Astrocyte (in vitro differentiated cells and primary cell): ENCODE measurements around the gene RBM19.

Experiments used
- EZH2 ChIP-seq: IDR thresholded peaks from 2 replicates; pipeline ENCODE4 v1.6.1; 2012; ENCODE audit warnings: mild to moderate bottlenecking, low read length, inconsistent platforms; ENCODE audit not compliant: insufficient read depth
- TF ChIP-seq, protein P1 (sequence below): IDR thresholded peaks from 2 replicates; pipeline ENCODE4 v1.5.1; 2011; ENCODE audit warnings: low read depth, mild to moderate bottlenecking, inconsistent platforms, low read length, moderate library complexity; ENCODE audit not compliant: insufficient read depth

DNA sequence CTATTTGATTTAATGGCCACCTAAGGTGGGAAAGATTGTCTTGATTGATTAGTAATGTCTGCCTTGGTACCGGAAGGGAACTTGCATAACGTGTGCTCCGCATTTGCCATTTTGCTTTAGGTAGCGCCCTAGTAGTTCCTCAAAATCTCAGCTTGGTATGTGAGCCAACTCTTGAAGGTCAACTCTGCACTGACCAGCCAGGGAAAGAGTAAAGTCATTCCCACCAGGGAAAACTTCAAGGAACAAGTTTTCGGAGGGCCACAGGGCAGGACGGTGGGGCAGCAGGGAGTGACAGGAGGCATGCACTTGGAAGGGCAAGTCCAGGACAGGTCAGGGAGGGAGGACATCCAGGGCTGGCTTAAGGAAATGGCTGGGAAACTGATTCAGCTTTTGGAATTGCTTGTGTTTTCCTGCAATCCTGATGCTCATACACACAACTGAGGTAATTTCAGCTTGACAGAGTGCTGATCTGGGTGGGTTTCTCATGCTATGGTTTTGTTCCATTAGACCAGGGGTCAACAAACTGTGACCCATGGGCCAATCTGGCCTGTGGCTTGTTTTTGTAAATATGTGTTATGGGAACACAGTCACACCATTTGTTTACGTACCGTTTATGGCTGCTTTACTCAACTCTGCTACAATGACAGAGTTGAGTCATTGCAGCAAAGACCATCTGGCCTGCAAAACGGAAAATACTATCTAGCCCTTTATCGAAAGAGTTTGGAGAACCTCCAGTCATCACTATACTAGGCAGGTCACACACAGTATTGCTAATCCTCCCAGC lies 184.5 kb downstream of the RBM19 start:
- TF ChIP-seq, protein P1, sequence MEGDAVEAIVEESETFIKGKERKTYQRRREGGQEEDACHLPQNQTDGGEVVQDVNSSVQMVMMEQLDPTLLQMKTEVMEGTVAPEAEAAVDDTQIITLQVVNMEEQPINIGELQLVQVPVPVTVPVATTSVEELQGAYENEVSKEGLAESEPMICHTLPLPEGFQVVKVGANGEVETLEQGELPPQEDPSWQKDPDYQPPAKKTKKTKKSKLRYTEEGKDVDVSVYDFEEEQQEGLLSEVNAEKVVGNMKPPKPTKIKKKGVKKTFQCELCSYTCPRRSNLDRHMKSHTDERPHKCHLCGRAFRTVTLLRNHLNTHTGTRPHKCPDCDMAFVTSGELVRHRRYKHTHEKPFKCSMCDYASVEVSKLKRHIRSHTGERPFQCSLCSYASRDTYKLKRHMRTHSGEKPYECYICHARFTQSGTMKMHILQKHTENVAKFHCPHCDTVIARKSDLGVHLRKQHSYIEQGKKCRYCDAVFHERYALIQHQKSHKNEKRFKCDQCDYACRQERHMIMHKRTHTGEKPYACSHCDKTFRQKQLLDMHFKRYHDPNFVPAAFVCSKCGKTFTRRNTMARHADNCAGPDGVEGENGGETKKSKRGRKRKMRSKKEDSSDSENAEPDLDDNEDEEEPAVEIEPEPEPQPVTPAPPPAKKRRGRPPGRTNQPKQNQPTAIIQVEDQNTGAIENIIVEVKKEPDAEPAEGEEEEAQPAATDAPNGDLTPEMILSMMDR: no peak
- TF ChIP-seq EZH2: no peak
